Chondrocyte (in vitro differentiated cells): ENCODE data around the gene HPCAL1. TPM values are rescaled to one million over a fixed set of nuclear protein-coding genes. Genes with fewer than 3 reads are reported as not detected.

Source experiments
- DNase-seq: peaks from one replicate; pipeline ENCODE4 v3.0.0; 2021; ENCODE audit warnings: mixed read lengths, low spot score
- H3K27ac Mint-ChIP-seq: one replicate; pipeline ENCODE4 v1.8.0; 2021; ENCODE audit warnings: mild to moderate bottlenecking, moderate library complexity, mixed read lengths; ENCODE audit not compliant: unreplicated experiment
- H3K27me3 Mint-ChIP-seq: 2 replicates; pipeline ENCODE4 v1.8.0; 2021; ENCODE audit warnings: low read depth, mixed read lengths
- H3K36me3 Mint-ChIP-seq: 2 replicates; pipeline ENCODE4 v1.8.0; 2021; ENCODE audit warnings: low read depth, mixed read lengths
- H3K4me1 Mint-ChIP-seq: 2 replicates; pipeline ENCODE4 v1.8.0; 2021; ENCODE audit warnings: low read depth, mild to moderate bottlenecking, mixed read lengths
- H3K4me3 Mint-ChIP-seq: one replicate; pipeline ENCODE4 v1.8.0; 2021; ENCODE audit warnings: mild to moderate bottlenecking, moderate library complexity, mixed read lengths; ENCODE audit not compliant: unreplicated experiment
- H3K9me3 Mint-ChIP-seq: 2 replicates; pipeline ENCODE4 v1.8.0; 2021; ENCODE audit warnings: low read depth, mixed read lengths
- CTCF ChIP-seq: fragments of 200-600 bp; sonication (generic); IDR thresholded peaks from 2 replicates; pipeline ENCODE4 v1.5.0; 2021; ENCODE audit warnings: antibody characterized with exemption, mild to moderate bottlenecking, moderate library complexity
- total RNA-seq: library from RNA; stranded (reverse); gene quantifications from 3 replicates; pipeline ENCODE4 v1.2.1, GENCODE V29; 2021

HPCAL1 gene
- total RNA-seq, 1 donor from 2014 or later = 19.3 TPM

GRCh38 chr2:10422732-10423399, 120.2 kb downstream of the HPCAL1 start:
- Mint-ChIP-seq H3K27ac (no peak overlapping the region), H3K36me3 (peaks cover 5% of the 10 kb centered on the region), H3K4me3 (no peak overlapping the region), H3K27me3 (no peaks in the 10 kb centered on the region), H3K4me1 (peaks cover 9% of the 10 kb centered on the region), H3K9me3 (no peaks in the 10 kb centered on the region)
- no peak for DNase-seq
- no peak for TF ChIP-seq CTCF

- no peak overlapping the region for H3K27ac Mint-ChIP-seq
- no peak for TF ChIP-seq CTCF
- H3K27me3 Mint-ChIP-seq = no peaks in the 10 kb centered on the region
- no peak for DNase-seq
- no peak overlapping the region for H3K4me3 Mint-ChIP-seq
- H3K9me3 Mint-ChIP-seq = no peaks in the 10 kb centered on the region
- peaks cover 9% of the 10 kb centered on the region for H3K4me1 Mint-ChIP-seq
- H3K36me3 Mint-ChIP-seq = peaks cover 5% of the 10 kb centered on the region
These were observed 120.7 kb downstream of the HPCAL1 start for GRCh38 chr2:10423400-10423774.

- no peak for TF ChIP-seq CTCF
- Mint-ChIP-seq H3K27me3 (no peaks in the 10 kb centered on the region), H3K27ac (peak overlapping the region; percentile 54), H3K4me1 (peaks cover 9% of the 10 kb centered on the region), H3K9me3 (no peaks in the 10 kb centered on the region), H3K4me3 (no peak overlapping the region), H3K36me3 (peaks cover 5% of the 10 kb centered on the region)
- DNase-seq = peak; percentile 76
These were observed 121.3 kb downstream of the HPCAL1 start for GRCh38 chr2:10424051-10424450.

GRCh38 chr2:10424916-10425505, 122.3 kb downstream of the HPCAL1 start:
- H3K9me3 Mint-ChIP-seq = no peaks in the 10 kb centered on the region
- TF ChIP-seq CTCF = no peak
- no peak for DNase-seq
- H3K27me3 Mint-ChIP-seq = no peaks in the 10 kb centered on the region
- H3K4me3 Mint-ChIP-seq = no peak overlapping the region
- peaks cover 9% of the 10 kb centered on the region for H3K4me1 Mint-ChIP-seq
- H3K36me3 Mint-ChIP-seq = peaks cover 3% of the 10 kb centered on the region
- no peak overlapping the region for H3K27ac Mint-ChIP-seq

- TF ChIP-seq CTCF = no peak
- H3K36me3 Mint-ChIP-seq = peaks cover 3% of the 10 kb centered on the region
- DNase-seq = peak; percentile 51
- no peaks in the 10 kb centered on the region for H3K27me3 Mint-ChIP-seq
- H3K4me3 Mint-ChIP-seq = no peak overlapping the region
- H3K27ac Mint-ChIP-seq = no peak overlapping the region
- no peaks in the 10 kb centered on the region for H3K9me3 Mint-ChIP-seq
- H3K4me1 Mint-ChIP-seq = peaks cover 9% of the 10 kb centered on the region
These were observed 123.0 kb downstream of the HPCAL1 start for GRCh38 chr2:10425699-10426098.
